MCF 10A (cell line): Measurements from ENCODE around the gene TPR. TPM values are rescaled to one million over a fixed set of nuclear protein-coding genes. Genes with fewer than 3 reads are reported as not detected.

Experiments
- BruUV-seq: library from RNA; stranded (reverse); fragments of 400-500 nt; replicated peaks from 2 replicates; lab custom pipeline; 2021; lab: Mats Ljungman, UMichigan
- CTCF ChIA-PET: fragments of 300-600 bp; sonication (Branson Sonifier 250); formaldehyde crosslinking; extraction: SDS; loops from one replicate; lab custom pipeline; 2021; ENCODE audit warnings: antibody characterized with exemption, inconsistent platforms; lab: Yijun Ruan, JAX
- POLR2A ChIA-PET: fragments of 300-600, 350-650 bp; sonication (Branson Sonifier 250); formaldehyde crosslinking; extraction: SDS; loops from one replicate; lab custom pipeline; 2020; ENCODE audit warnings: antibody characterized with exemption, inconsistent platforms; lab: Yijun Ruan, JAX
- DNase-seq: peaks from one replicate; pipeline ENCODE4 v3.0.0-alpha.2; 2018; ENCODE audit not compliant: unreplicated experiment
- H3K27ac Mint-ChIP-seq: one replicate; pipeline ENCODE4 v1.8.0; 2022; ENCODE audit warnings: mild to moderate bottlenecking, low read depth, mixed read lengths; ENCODE audit not compliant: unreplicated experiment
- H3K27me3 Mint-ChIP-seq: one replicate; pipeline ENCODE4 v1.8.0; 2022; ENCODE audit warnings: mixed read lengths; ENCODE audit not compliant: insufficient read depth, unreplicated experiment
- H3K36me3 Mint-ChIP-seq: one replicate; pipeline ENCODE4 v1.8.0; 2022; ENCODE audit warnings: mild to moderate bottlenecking, moderate library complexity, mixed read lengths; ENCODE audit not compliant: insufficient read depth, unreplicated experiment
- H3K4me1 Mint-ChIP-seq: one replicate; pipeline ENCODE4 v1.8.0; 2022; ENCODE audit warnings: mixed read lengths; ENCODE audit not compliant: insufficient read depth, unreplicated experiment
- H3K4me3 Mint-ChIP-seq: one replicate; pipeline ENCODE4 v1.8.0; 2022; ENCODE audit warnings: mild to moderate bottlenecking, moderate library complexity, mixed read lengths; ENCODE audit not compliant: unreplicated experiment
- H3K9me3 Mint-ChIP-seq: one replicate; pipeline ENCODE4 v1.8.0; 2022; ENCODE audit warnings: mixed read lengths; ENCODE audit not compliant: unreplicated experiment
- CTCF ChIP-seq: fragments of 200-600 bp; IDR thresholded peaks from one replicate; pipeline ENCODE4 v1.8.0; 2022; ENCODE audit warnings: antibody characterized with exemption, mild to moderate bottlenecking; ENCODE audit not compliant: unreplicated experiment
- intact Hi-C: fragments of 100-400 bp; cut with micrococcal nuclease; formaldehyde crosslinking; loops from 2 replicates; pipeline ENCODE4 v1.14.1; 2022
- total RNA-seq: library from RNA; stranded (reverse); gene quantifications from 2 replicates; pipeline ENCODE4 v1.2.3, GENCODE V29; 2022

TPR gene
- total RNA-seq, 1 experiment from 2014 or later, result 140 TPM

- H3K27ac Mint-ChIP-seq, result no peak overlapping the region
- H3K36me3 Mint-ChIP-seq, result peaks cover 93% of the 10 kb centered on the region
- no peak overlapping the region for H3K4me3 Mint-ChIP-seq
- no peaks in the 10 kb centered on the region for H3K4me1 Mint-ChIP-seq
- BruUV-seq, result no TSS peak
- no peak for DNase-seq
- POLR2A ChIA-PET, result no interaction called here
- H3K27me3 Mint-ChIP-seq, result no peaks in the 10 kb centered on the region
- no peak for TF ChIP-seq CTCF
- H3K9me3 Mint-ChIP-seq, result no peaks in the 10 kb centered on the region
- intact Hi-C loops, result no loop called here
- CTCF ChIA-PET, result no interaction called here
Observed at GRCh38 chr1:186323865-186324264, 51.2 kb downstream of the TPR start.

- no TSS peak for BruUV-seq
- TF ChIP-seq CTCF, result no peak
- CTCF ChIA-PET, result interaction anchor here (1.1 to 2.3 kb wide), 4 partner anchors 10 to 59 kb away, joined by 4 to 8 read pairs (median 4); partner anchors contain the start of gene TPR
- POLR2A ChIA-PET, result no interaction called here
- H3K27me3 Mint-ChIP-seq, result no peaks in the 10 kb centered on the region
- intact Hi-C loops, result loop anchor here (5.0 kb wide), 1 partner anchor 42 kb away; no protein-coding TSS in a partner anchor
- H3K9me3 Mint-ChIP-seq, result no peaks in the 10 kb centered on the region
- H3K4me1 Mint-ChIP-seq, result no peaks in the 10 kb centered on the region
- H3K27ac Mint-ChIP-seq, result no peak overlapping the region
- H3K36me3 Mint-ChIP-seq, result peaks cover 90% of the 10 kb centered on the region
- H3K4me3 Mint-ChIP-seq, result no peak overlapping the region
- DNase-seq, result no peak
Observed at GRCh38 chr1:186315570-186315969, 59.5 kb downstream of the TPR start.

GRCh38 chr1:186311375-186312051 lies 63.5 kb downstream of the TPR start:
- CTCF ChIA-PET, result interaction anchor here (0.7 kb wide), 1 partner anchor 605 kb away, joined by 3 read pairs; no protein-coding TSS in a partner anchor
- BruUV-seq, result no TSS peak
- H3K27ac Mint-ChIP-seq, result no peak overlapping the region
- no peak for DNase-seq
- no peak for TF ChIP-seq CTCF
- H3K9me3 Mint-ChIP-seq, result no peaks in the 10 kb centered on the region
- intact Hi-C loops, result no loop called here
- H3K36me3 Mint-ChIP-seq, result peaks cover 61% of the 10 kb centered on the region
- POLR2A ChIA-PET, result interaction anchor here (0.6 to 0.9 kb wide), 3 partner anchors 9 to 74 kb away, joined by 3 to 4 read pairs (median 4); no protein-coding TSS in a partner anchor
- H3K4me1 Mint-ChIP-seq, result no peaks in the 10 kb centered on the region
- H3K27me3 Mint-ChIP-seq, result no peaks in the 10 kb centered on the region
- H3K4me3 Mint-ChIP-seq, result no peak overlapping the region

GRCh38 chr1:186310307-186310706 lies 64.7 kb downstream of the TPR start:
- POLR2A ChIA-PET, result interaction anchor here (0.9 kb wide), 1 partner anchor 28 kb away, joined by 3 read pairs; no protein-coding TSS in a partner anchor
- TF ChIP-seq CTCF, result no peak
- intact Hi-C loops, result no loop called here
- Mint-ChIP-seq H3K4me1 (no peaks in the 10 kb centered on the region), H3K27me3 (no peaks in the 10 kb centered on the region), H3K27ac (no peak overlapping the region), H3K4me3 (no peak overlapping the region), H3K9me3 (no peaks in the 10 kb centered on the region), H3K36me3 (peaks cover 49% of the 10 kb centered on the region)
- CTCF ChIA-PET, result no interaction called here
- no TSS peak for BruUV-seq
- no peak for DNase-seq
